ENCODE measurements around the gene USO1.

DNA sequence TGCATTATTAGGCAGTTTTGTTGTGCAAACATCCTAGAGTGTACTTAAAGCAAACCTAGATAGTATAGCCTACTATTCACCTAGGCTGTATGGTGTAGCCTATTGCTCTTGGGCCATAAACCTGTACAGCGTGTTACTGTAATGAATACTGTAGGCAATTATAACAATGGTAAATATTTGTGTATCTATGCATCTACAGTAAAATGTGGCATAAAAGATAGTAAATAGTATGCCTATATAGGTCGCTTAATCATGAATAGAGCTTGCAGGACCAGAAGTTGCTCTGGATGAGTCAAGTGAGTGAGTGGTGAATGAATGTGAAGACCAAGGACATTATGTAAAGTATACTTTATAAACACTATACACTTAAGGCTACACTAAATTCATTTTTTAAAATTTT is 16.6 kb downstream of the USO1 start:
- TF ChIP-seq, protein P1, sequence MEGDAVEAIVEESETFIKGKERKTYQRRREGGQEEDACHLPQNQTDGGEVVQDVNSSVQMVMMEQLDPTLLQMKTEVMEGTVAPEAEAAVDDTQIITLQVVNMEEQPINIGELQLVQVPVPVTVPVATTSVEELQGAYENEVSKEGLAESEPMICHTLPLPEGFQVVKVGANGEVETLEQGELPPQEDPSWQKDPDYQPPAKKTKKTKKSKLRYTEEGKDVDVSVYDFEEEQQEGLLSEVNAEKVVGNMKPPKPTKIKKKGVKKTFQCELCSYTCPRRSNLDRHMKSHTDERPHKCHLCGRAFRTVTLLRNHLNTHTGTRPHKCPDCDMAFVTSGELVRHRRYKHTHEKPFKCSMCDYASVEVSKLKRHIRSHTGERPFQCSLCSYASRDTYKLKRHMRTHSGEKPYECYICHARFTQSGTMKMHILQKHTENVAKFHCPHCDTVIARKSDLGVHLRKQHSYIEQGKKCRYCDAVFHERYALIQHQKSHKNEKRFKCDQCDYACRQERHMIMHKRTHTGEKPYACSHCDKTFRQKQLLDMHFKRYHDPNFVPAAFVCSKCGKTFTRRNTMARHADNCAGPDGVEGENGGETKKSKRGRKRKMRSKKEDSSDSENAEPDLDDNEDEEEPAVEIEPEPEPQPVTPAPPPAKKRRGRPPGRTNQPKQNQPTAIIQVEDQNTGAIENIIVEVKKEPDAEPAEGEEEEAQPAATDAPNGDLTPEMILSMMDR (IDR thresholded peaks at IDR 0.05; ENCODE audit: low read depth, low read length), result no peak
- no peak for TF ChIP-seq EZH2phosphoT487 (IDR thresholded peaks at IDR 0.05; ENCODE audit: low read depth)
